ENCODE measurements around the gene UNCX. TPM values are rescaled to one million over a fixed set of nuclear protein-coding genes. Genes with fewer than 3 reads are reported as not detected.

Gene UNCX
- total and polyA plus RNA-seq, 2 of the 8 experiments (the other 6 are each of a cell fraction or from before 2014, with no cell fraction given) = not detected

- Histone ChIP-seq H3K18ac (ENCODE audit: extremely low read depth, low read length) (peak overlapping the region; percentile 71), H3K27ac (ENCODE audit: low read depth, low read length) (no peak overlapping the region), H4K5ac (ENCODE audit: insufficient read length, low read depth, low read length) (no peak overlapping the region), H3K27me3 (replicated peaks in 1 of 4; ENCODE audit: control insufficient read depth in 3 of 4, extremely low read depth in 1 of 4, insufficient read depth in 3 of 4, low read length in 3 of 4) (peaks cover 76 to 92% (median 84%) of the 10 kb centered on the region in 4 experiments), H4K91ac (replicated peaks; ENCODE audit: insufficient read length, low read length) (peak overlapping the region; percentile 73), H3K4me3 (ENCODE audit: extremely low read depth in 1 of 4, insufficient read depth in 2 of 4, low read depth in 3 of 4, low read length in 4 of 4) (peak overlapping the region in 1 of 4 experiments; percentile 31; a peak in 4 of 8 replicates), H3K14ac (ENCODE audit: insufficient read length) (no peak overlapping the region), H2BK120ac (replicated peaks; ENCODE audit: low read depth, low read length) (no peak overlapping the region), H2AK5ac (ENCODE audit: low read depth, low read length) (no peak overlapping the region), H2BK20ac (ENCODE audit: low read length) (0 out of 2 replicates have a peak overlapping the region, but pooled peaks have one; percentile 80), H2AFZ (ENCODE audit: low read length) (no peak overlapping the region), H4K8ac (ENCODE audit: extremely low read depth, insufficient read depth, low read length) (no peak overlapping the region), H2BK5ac (ENCODE audit: low read depth, low read length) (no peak overlapping the region), H2BK12ac (ENCODE audit: low read depth, low read length) (peak overlapping the region; percentile 87; the same call in 1 of the 2 replicates), H3K56ac (replicated peaks; ENCODE audit: insufficient read length, low read depth, low read length) (no peak overlapping the region), H3K79me1 (ENCODE audit: low read depth, low read length) (no peaks in the 10 kb centered on the region), H3K79me2 (ENCODE audit: control insufficient read depth in 1 of 2, insufficient read depth in 2 of 2, low read length in 2 of 2) (no peaks in the 10 kb centered on the region), H3K23ac (ENCODE audit: insufficient read length) (no peak overlapping the region), H3K4ac (replicated peaks; ENCODE audit: insufficient read length, low read depth, low read length) (no peak overlapping the region), H3K23me2 (ENCODE audit: low read depth, low read length) (peaks cover 7% of the 10 kb centered on the region; the same call in 1 of the 2 replicates), H3K9ac (replicated peaks in 1 of 4; ENCODE audit: extremely low read depth in 1 of 4, low read depth in 3 of 4, low read length in 3 of 4) (no peak overlapping the region), H4K20me1 (replicated peaks in 1 of 2; ENCODE audit: control insufficient read depth in 1 of 2, insufficient read depth in 2 of 2, low read length in 2 of 2) (peaks cover 15 to 19% of the 10 kb centered on the region in 2 experiments), H2BK15ac (ENCODE audit: low read length) (0 out of 2 replicates have a peak overlapping the region, but pooled peaks have one; percentile 72), H3K9me3 (ENCODE audit: insufficient read depth in 2 of 2, low read depth in 1 of 2, low read length in 1 of 2) (no peaks in the 10 kb centered on the region), H3K4me2 (ENCODE audit: insufficient read depth in 1 of 2, low read depth in 2 of 2, low read length in 2 of 2) (peak overlapping the region; percentile 54 to 59), H3K36me3 (ENCODE audit: control insufficient read depth in 2 of 4, insufficient read depth in 4 of 4, low read length in 3 of 4) (peaks cover 0 to 19% (median 0%) of the 10 kb centered on the region in 4 experiments; a peak in 1 of 8 replicates), H3K4me1 (replicated peaks in 1 of 4; ENCODE audit: control insufficient read depth in 3 of 4, insufficient read depth in 4 of 4, low read length in 3 of 4) (peaks cover 6 to 43% (median 34%) of the 10 kb centered on the region in 4 experiments)
- DNase-seq (ENCODE audit: low read depth in 1 of 2, low spot score in 2 of 2) (no peak), FAIRE-seq (no peak)
- WGBS, 2 experiments (ENCODE audit: extremely low coverage in 1 of 2, insufficient coverage in 1 of 2, insufficient read length in 1 of 2, insufficient replicate concordance in 2 of 2, low coverage in 1 of 2, low lambda C conversion rate in 2 of 2, missing lambda C conversion rate in 1 of 2) = 6% methylated on average over 20 of the region's 40 CpGs; no CpG with 5 or more reads in 1 of the 2 experiments
- POLR2A ChIA-PET (ENCODE audit: partially characterized antibody) = interaction anchor here (1.2 to 1.4 kb wide), 2 partner anchors 10 to 14 kb away, joined by 4 to 10 read pairs; no protein-coding TSS in a partner anchor
- CTCF ChIA-PET (ENCODE audit: partially characterized antibody) = interaction anchor here (0.7 kb wide), 1 partner anchor 178 kb away, joined by 3 read pairs; no protein-coding TSS in a partner anchor
- TF ChIP-seq, protein P1, sequence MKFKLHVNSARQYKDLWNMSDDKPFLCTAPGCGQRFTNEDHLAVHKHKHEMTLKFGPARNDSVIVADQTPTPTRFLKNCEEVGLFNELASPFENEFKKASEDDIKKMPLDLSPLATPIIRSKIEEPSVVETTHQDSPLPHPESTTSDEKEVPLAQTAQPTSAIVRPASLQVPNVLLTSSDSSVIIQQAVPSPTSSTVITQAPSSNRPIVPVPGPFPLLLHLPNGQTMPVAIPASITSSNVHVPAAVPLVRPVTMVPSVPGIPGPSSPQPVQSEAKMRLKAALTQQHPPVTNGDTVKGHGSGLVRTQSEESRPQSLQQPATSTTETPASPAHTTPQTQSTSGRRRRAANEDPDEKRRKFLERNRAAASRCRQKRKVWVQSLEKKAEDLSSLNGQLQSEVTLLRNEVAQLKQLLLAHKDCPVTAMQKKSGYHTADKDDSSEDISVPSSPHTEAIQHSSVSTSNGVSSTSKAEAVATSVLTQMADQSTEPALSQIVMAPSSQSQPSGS (IDR thresholded peaks at IDR 0.05; ENCODE audit: low read length) = no peak
- TF ChIP-seq RNF2 (IDR thresholded peaks at IDR 0.05; ENCODE audit: borderline replicate concordance, low read depth, low read length, missing control alignments, poor library complexity, severe bottlenecking) (peak; percentile 38), POU5F1 (IDR thresholded peaks at IDR 0.05; ENCODE audit: low read depth, low read length) (no peak), SUZ12 (IDR thresholded peaks at IDR 0.05; ENCODE audit: low read length) (peak; percentile 83; the same call in 1 of the 2 replicates), SIX5 (IDR thresholded peaks at IDR 0.05; ENCODE audit: low read depth, low read length) (no peak), CEBPB (IDR thresholded peaks at IDR 0.05; ENCODE audit: low read depth, low read length) (no peak), KDM1A (IDR thresholded peaks at IDR 0.05; ENCODE audit: borderline replicate concordance, low read length) (no peak), ASH2L (IDR thresholded peaks at IDR 0.05; ENCODE audit: low read length) (no peak), SP4 (IDR thresholded peaks at IDR 0.05; ENCODE audit: low read length) (no peak), SP1 (IDR thresholded peaks at IDR 0.05; ENCODE audit: low read depth, low read length) (no peak)
These were observed 1.2 kb upstream of the UNCX start for GRCh38 chr7:1231214-1232102.
